NCI-H2196 (cell line): ENCODE data around the gene FLYWCH2.

Experiments
- DNase-seq: peaks from one replicate; lab custom pipeline; 2025; ENCODE audit not compliant: unreplicated experiment; lab: John Stamatoyannopoulos, UW

The FLYWCH2 gene

DNA sequence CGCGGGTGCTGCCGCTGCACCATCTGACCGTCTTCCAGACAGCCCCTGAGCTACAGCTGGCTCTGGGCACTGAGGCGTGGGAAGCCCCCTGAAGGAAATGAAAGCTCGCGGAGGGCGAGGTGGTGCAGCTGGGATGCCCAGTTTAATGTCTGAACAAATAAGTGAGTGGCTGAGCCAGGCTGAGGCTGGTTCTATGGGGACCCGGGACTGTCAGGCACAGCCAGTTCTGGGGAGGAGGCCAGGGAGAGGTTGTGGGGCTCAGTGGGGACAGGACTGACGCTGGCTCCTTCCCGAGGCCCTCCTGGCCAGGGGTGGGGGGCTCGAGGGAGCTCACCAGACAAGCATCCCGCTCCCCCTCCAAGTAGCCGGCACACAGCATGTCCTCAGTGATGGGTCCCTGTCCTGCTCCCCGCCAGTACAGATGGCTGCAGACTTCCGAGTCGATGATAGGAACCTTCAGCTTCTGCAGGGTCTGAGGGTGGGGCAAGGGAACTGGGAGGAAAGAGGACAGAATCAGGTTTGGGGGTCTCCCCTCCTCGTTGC lies 29.4 kb upstream of the FLYWCH2 start:
- DNase-seq, result no peak

DNA sequence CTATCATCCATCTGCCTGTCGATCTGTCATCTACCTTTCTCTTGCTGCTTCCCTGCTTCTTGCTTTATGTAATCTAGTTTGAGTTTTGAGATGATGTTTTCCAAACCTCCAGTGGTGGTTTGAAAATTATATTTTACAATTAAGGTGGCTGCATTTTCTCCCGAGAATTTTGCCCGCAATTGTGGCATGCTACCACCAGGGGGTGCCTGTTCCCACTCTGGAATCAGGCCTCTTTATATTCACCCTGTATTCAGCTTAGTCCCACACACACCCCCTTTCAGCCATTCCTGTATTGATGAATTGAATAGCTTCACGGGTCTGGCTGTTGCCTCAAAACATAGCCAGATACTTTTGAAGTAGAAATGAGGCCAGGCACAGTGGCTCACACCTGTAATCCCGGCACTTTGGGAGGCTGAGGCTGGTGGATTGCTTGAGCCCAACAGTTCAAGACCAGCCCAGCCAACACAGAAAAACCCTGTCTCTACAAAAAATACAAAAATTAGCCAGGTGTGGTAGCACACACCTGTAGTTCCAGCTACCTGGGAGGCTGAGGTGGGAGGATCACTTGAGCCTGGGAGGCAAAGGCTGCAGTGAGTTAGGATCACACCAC lies 28.2 kb upstream of the FLYWCH2 start:
- no peak for DNase-seq

DNA sequence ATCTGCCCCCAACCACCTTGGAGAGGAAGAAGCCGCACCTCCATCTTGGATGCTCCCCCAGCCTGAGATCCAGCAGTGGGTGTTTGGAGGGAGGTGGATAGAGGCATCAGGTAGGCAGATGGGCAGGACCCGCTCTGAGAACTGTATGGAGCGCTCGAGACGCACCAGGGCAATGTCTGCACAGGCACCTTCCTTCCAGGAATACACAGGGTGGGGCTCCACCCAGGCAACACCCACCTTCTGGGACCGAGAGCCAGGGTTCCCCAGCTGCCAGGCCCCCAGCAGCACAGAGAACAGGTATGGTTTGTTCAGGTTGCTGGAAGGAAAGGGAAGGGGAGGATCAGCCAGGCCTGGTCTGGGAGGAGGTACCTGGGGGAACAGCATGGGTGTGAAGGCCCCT lies 27.5 kb upstream of the FLYWCH2 start:
- no peak for DNase-seq

DNA sequence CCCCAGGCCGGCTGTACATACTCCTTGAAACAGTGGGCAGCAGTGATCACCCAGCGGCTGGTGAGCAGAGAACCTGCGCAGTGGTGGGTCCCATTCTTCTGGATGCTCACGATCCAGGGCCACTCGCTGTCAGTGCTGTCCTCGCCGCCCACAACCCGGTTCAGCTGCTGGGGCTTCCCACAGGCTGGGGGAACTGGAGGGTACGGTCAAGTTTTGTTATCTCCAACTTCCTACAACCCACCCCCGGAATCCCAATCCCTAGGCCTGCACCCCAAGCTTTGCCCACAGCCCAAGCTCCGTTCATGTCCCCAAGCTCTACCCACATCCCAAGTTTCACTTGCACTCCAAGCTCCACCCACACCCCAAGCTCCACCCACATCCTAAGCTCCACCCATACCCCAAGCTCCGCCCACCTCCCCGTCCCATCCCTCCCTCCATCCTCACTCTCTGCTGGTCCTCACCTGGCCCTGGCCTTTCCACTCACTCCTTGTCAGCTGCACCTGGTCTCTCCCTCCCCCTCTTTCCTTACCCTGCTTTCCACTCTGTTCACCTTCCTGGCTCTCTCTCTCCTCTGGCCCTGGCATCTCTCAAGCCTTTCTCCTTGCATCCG lies 26.8 kb upstream of the FLYWCH2 start:
- DNase-seq, result peak; percentile 51

DNA sequence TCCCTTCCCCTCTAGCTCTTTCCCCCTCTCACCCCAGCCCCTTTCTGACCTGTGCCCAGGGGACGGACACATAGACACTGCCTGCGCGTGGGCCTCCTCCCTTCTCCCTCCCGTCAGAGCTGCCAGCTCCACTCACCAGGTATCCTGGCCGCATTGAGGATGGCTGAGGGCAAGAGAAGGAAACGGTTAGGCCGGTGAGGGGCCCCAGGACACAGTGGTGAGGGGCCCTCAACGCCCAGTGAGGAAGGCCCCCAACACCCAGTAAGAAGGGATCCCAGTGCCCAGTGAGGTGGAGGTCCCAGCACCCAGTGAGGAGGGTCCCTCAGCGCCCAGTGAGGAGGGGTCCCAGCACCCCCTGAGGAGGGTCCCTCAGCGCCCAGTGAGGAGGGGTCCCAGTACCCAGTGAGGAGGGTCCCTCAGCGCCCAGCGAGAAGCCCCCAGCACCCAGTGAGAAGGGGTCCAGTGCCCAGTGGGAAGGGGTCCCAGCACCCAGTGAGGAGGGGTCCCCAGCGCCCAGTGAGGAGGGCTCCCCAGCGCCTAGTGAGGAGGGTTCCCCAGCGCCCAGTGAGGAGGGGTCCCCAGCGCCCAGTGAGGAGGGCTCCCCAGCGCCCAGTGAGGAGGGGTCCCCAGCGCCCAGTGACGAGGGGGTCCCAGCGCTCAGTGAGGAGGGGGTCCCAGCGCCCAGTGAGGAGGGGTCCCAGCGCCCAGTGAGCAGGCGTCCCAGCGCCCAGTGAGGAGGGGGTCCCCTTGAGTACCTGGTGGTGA lies 26.1 kb upstream of the FLYWCH2 start:
- no peak for DNase-seq

DNA sequence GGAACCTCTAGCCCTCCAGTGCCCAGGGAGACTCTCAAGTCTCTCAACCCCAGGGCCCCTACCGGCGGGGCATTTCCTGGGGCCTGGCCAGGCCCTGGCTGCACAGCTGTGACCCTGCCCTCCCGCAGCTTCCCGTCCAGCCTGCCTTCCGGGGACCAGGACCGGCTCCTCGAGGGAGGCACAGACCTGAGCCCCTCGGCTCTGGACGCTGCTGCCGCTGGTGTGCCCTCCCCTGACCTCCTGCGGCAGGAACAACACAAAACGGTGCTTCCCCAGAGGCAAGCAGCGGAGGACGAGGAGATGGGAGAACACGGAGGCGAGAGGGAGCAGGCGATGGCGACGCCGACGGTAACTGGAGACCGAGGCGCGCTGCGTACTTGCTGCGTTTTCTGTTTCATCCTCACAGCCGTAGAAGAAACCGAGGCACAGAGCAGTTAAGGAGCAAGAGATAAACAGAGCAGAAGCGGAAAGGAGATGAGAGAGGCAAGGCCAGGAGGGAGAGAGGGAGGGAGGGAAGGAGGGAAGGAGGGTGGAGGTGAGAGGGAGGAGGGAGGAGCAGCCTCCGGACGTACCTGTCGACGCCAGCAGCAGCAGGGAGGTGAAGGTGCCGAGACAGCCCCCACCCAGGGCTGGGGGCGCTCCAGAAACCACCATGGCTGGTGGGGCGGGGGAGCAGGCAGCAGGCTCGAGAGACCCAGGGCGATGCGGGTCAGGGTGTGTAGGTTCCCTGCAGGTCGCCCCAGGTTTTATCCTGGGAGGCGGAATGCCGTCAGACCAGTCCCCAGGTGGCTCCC lies 25.4 kb upstream of the FLYWCH2 start, which contains the start of gene PRSS22:
TSS of gene PRSS22 (minus strand) at position 720 of the 794 bp plus-strand sequence. CDS start at position 654, 66 bp downstream.
- peak; percentile 44 for DNase-seq

DNA sequence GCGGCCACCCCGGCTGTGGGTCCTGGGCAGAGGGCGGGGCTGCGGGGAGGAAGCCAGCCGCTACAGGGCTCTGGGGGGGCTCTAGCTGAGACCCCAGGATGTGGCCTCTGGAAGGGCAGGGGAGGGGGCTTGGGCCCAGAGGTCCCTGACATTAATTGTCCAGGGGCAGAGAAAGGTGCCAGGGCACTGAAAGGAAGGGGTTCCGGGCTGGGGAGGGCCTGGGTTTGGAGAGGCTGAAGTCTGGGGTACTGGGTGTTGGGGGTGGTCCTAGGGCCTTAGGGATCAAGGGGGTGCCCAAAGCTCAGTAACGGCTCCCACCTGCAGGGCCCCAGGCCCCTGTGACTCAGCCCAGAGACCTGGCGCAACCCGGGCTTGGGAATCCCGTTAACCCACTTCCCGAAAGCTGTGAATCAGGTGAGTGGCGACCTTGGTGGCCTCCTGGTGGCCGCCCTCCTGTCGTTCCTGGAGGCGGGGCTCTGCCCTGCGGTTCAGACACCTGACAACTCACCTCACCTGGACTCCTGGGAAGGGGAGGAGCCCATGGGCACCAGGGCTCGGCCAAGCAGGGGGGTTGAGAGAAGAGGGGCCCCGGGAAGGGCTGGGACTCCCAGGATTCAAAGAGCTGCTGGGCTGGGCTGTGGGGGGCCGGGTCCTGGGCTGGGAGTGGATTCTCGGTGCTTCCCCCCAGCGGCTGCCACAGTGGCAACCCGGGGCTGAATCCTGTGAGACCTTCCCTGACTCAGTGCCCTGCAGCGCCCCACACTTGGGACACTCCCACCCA lies 24.6 kb upstream of the FLYWCH2 start:
- DNase-seq, result peak; percentile 69

DNA sequence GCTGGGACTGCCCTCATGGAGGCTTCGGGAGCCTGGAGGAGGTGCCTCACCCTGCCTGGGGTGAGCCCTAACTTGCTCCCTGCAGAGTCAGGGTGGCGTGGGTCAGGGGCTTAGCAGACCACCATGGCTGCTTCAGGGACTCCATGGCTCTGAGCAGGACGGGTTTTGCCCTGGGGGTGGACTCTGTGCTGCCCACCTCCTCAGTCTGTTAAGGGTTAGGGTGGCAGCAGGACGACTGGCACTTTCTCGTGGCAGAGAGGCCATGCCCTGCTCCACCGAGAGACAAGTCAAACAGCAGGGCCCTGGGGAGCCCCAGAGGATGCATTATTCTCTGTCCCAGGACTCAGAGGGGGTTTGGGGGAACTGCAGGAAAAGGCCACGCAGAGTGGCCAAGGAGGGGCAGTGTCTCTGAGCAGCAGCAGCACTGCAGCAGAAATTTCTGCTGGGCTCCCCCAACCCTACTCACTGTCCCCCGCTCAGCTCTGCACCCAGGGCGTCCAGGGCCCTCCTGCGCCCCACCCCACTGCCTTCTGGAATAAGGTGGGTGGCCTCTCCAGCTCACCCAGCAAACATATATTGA lies 23.2 kb upstream of the FLYWCH2 start:
- DNase-seq, result no peak

DNA sequence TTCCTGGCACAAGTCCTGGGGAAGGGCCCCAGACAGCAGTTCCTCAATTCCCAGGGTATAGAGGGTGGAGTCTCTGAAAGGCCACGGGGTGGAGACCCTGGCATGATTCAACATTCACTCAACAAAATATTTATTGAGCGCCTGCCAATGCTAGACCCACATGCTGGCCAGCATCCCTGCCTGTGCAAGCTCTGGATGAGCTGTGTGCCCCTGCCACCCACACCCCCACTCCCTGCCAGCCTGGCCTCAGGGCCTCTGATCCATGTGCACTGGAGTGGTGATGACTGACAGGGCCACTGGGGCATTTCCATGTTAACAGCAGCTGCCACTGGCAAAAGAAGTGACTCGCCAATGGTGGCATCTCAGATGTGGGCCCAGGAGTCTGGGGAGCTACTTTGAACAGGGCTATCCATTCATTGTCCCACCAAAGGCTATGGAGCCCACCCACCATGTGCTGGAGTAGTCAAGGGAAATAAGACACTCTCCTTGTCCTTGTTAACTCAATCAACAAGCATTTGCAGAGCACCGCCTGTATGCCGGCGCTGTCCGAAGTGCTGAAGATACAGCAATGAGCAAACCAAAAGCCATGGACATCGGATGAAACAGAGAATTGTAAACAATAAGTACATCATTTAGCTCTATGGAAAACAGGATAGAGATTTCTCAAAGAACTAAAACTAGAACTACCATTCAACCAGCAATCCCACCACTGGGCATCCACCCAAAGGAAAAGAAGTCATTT lies 22.0 kb upstream of the FLYWCH2 start:
- DNase-seq, result no peak

DNA sequence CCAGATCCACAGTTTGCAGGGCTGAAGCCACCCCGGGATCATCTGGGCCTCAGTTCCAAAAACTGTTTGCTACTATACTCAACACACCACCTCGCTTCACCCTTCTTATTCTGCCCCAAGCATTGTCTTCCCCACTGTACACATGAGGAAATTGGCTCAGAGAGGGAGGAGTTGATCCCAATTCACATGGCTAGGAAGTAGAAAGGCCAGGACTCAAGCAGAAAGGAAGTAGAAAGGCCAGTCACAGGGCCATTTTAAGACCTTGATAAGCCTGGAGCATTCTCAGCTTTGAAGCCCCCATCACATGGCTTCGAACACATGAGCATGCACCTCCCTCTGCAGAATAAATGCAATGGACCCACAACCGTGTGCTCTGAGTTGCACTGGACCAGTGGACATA lies 17.4 kb upstream of the FLYWCH2 start:
- DNase-seq, result no peak

DNA sequence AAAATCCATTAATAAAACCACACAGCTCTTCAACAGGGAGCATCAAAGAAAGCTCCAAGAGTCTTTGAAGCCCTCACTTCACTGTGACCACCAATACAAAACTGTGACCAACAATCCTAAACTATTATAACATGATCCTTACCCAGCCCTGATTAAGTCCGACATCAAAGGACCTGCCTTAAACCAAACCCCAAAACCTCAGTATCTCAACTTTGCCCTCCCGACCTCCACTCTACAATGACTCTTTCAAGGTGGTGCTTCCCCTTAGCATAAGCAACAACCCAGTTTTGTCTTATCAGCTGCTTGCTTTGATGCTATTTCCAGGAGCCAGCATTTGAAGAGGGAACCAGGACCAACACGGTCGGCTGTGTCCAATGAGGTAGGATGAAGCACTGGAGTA lies 16.6 kb upstream of the FLYWCH2 start:
- no peak for DNase-seq

DNA sequence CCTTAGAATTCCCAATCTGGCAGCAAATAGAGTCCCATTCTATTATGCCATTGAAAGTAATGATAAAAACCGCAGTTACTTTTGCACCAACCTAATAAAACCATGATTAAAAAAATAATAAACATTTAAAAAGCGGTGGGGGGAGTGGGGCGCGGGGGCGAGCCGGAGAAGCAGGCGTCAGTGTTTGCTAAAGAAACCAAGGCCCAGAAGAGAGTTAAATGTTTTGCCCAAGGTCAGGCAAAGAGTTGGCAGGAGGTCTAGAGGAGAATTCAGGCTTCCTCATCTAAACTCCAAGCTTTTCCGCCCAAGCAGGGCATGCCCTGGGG lies 15.4 kb upstream of the FLYWCH2 start:
- DNase-seq, result no peak

DNA sequence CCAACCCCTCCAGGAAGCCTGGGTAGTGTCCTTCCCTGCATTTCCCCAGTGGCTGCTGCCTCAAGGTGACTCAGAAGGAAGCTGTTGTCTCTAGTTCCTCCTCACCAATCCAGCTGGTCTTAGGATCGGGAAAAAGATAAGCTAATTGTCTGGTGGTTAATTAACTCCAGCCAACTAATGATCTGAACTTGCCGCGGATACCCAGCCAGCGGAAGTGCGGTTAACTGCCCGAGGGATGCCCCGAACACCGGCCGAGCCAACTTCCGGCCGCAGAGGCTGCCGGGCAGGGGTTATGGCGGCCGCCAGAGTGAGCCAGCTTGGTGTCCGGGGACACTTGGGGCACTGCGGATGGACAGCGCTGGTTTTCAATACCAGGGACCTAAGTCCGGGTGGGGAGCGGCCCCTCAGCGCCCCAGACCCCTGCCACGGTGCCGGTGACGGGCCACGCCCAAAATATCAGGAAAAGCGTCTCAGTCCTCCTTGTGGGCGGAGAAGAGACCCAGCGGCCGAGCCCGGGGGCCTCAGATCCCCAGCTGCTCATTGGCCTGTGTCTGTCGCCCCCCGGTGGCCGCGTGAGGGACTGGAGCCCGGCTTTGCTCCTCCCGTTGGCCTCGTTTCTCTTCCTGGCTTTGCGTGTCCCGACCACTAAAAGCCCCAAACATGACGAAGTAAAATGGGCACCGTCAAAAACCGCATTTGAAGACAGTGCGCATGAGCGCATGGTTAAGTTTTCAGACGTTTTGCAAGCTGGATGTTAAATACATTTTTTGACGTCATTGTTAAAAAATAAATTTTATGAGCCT lies 14.8 kb upstream of the FLYWCH2 start:
- DNase-seq, result peak; percentile 94

DNA sequence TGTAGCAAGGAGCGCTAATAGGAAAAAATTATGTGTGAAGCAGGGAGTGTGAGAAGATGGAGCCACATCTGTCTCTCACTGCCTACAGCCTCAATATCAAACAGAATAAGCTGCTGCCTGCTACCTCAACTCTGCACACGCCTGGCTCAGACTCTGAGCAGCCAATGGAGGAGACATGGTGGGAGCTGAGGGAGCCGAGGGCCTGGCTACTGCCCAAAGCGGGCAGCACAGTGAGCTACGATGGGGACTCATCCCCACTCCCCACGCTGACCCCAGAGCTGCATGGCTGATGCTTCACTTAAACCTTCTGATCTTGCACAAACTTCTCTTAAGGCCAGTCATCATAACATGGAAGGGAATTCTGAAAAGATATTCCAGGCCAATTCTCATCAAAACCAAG lies 11.1 kb upstream of the FLYWCH2 start:
- DNase-seq, result no peak

DNA sequence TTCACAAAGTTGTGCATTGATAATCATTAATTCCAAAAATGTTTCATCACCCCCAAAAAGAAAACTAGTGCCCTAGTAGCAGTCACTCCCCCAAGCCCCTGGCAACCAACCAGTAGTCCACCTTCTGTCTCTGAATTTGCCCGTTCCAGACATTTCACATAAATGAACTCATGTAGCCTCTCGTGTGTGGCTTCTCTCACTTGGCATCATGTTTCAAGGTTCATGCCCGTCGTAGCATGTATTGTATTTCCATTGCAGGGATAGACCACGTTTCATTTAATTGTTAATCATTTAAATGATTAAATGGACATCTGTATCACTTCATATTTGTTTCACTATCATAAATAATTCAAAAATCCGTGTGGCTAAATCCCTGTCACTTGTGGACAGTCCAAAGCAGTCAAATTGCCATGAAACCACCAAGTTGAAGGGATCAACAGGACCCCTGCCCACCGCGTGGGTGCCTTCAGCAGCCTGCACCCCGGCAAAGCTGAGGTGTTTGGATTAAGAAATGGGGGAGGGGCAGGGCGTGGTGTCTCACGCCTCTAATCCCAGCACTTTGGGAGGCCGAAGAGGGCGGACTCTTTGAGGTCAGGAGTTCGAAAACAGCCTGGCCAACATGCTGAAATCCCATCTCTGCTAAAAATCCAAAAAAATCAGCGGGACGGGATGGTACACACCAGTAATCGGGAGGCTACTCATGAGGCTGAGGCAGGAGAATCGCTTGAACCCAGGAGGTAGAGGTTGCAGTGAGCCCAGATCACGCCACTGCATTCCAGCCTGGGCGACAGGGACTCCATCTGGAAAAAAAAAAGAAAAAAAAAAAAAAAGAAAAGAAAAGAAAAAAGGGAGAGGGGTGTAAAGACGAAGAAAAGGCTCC lies 8.7 kb upstream of the FLYWCH2 start:
- no peak for DNase-seq

DNA sequence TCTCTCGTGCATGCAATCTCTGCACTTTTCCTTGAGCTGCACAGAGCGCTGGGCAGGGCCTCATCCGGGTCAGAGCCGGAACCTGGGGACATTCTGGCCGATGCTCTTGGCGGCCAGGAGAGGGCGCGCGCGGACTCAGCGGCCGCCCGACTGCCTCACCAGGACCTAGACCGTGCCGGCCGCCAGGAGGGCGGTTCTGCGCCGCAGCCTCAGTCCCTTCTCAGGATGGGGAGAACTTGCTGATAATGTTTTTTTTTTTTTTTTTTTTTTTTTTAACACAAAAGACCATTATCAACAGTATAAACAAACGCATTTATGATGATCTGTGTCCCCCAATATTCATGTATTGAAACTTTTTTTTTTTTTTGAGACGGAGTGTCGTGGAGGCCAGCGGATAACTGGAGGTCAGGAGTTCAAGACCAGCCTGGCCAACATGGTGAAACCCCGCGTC lies 8.1 kb upstream of the FLYWCH2 start:
- DNase-seq, result peak; percentile 78

DNA sequence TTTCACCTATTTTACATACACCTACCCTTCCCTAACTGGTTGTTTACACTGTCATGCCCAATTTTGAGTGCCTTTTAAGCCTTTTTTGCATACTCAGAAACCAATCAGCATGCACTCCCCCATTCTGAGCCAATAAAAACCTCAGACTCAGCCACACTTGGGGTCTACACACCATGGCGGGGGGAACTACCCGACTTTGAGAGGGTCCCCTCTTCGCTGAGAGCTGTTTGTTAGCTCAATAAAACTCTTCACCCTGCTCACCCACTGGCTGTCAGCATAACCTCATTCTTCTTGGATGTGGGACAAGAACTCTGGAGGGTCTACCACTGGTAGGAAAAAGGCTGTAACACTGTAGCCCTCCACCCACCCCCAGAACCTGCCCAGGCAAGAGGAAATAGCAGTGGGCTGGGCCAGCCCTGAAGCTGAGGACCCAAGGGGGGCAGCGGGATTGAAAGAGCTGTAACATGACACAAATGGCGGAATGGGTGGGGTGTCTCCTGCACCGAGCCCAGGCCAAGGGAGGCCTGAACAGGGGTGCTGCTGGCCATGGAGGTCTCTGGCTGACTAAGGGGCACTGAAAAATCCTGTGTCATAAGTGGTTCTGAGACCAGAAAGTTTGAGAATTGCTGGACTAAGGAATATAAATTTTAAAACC lies 3.0 kb upstream of the FLYWCH2 start:
- DNase-seq, result no peak
